Memory B cell (primary cell): ENCODE results near the gene PLGRKT.
"Not testable (repeated sequence)": the region's sequence is repeated elsewhere in the genome, so short reads cannot be mapped to it uniquely, and the experiment has no call there.

ENCODE experiments used
- ATAC-seq: fragments of 150-1000 bp; cut with Tn5 transposase; 2 replicates; pipeline ENCODE4 v1.10.0; 2021; ENCODE audit warnings: low read depth, mild to moderate bottlenecking, moderate library complexity
- DNase-seq, 2 donors: peaks; one replicate each; pipeline ENCODE4 v3.0.0; 2022; ENCODE audit warnings: low spot score in 2 of 2
- H3K27ac Mint-ChIP-seq: one replicate; pipeline ENCODE4 v1.8.0; 2022; ENCODE audit warnings: mild to moderate bottlenecking, moderate library complexity, mixed read lengths
- H3K27me3 Mint-ChIP-seq: one replicate; pipeline ENCODE4 v1.8.0; 2022; ENCODE audit warnings: mixed read lengths
- H3K36me3 Mint-ChIP-seq: one replicate; pipeline ENCODE4 v1.8.0; 2022; ENCODE audit warnings: mild to moderate bottlenecking, mixed read lengths
- H3K4me1 Mint-ChIP-seq: one replicate; pipeline ENCODE4 v1.8.0; 2022; ENCODE audit warnings: mixed read lengths
- H3K4me3 Mint-ChIP-seq: one replicate; pipeline ENCODE4 v1.8.0; 2022; ENCODE audit warnings: mild to moderate bottlenecking, moderate library complexity, mixed read lengths
- H3K9me3 Mint-ChIP-seq: one replicate; pipeline ENCODE4 v1.8.0; 2022; ENCODE audit warnings: mixed read lengths

Gene PLGRKT

GRCh38 chr9:5447337-5447736, 9.6 kb upstream of the PLGRKT start:
- Mint-ChIP-seq H3K4me3 (no peak overlapping the region), H3K9me3 (no peaks in the 10 kb centered on the region), H3K27me3 (no peaks in the 10 kb centered on the region), H3K4me1 (peaks cover 28% of the 10 kb centered on the region), H3K36me3 (no peaks in the 10 kb centered on the region), H3K27ac (no peak overlapping the region)
- DNase-seq: no peak
- no peak for ATAC-seq

DNA sequence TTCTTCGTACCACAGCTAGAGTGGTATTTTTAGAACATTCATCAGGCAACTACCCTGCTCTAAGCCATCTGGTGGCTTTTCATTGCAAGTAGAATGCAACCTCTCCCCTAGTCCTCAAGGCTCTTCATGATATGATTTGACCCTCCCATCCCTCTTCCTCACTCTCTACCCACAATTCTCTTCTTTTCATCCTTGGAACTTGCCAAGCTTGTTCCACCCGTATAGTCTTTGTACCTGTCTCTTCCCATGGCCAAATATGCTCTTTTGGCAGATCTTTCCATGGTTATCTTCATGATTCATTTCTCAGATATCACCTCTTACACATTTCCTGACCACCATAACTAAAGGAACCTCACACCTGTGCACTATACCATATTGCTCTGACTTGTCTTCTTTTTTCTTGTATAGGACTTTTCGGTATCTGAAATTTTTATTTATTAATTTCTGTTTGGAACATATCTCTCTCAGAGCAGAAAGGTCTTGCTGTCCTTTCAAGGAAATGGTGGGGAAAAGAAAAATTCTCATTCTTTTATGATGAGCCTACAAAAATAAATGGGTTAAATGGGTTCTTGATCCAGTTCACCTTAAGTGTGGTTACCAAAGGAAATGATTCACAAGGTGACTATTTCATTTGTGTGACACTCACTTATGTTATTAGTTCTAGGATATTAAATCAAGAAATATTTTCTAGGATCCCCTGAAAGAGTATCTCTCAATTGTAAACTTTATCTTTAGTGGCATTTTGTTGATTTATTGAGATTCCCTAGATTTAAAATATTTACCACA, 8.9 kb upstream of the PLGRKT start:
- no peak overlapping the region for H3K4me3 Mint-ChIP-seq
- no peaks in the 10 kb centered on the region for H3K27me3 Mint-ChIP-seq
- H3K9me3 Mint-ChIP-seq: no peaks in the 10 kb centered on the region
- DNase-seq (no peak), ATAC-seq (no peak)
- peaks cover 24% of the 10 kb centered on the region for H3K4me1 Mint-ChIP-seq
- no peaks in the 10 kb centered on the region for H3K36me3 Mint-ChIP-seq
- no peak overlapping the region for H3K27ac Mint-ChIP-seq

DNA sequence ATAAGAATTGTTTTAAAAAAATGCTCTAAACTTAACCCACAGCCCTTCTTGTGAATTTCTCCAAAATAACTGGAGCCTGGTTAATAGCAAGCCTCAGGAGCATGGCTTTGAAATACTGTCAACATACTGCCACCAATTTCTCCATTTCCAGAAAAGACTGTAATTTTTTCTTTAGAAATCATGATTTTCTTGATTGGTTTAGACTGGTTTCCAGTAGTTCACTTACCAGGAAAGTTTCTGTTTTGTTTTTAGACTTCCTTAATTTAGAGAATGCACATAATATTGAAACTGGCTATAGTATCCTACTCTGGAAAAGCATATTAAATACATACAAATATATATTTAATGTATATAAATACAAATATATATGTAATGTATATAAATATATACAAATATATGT, 8.2 kb upstream of the PLGRKT start:
- no peaks in the 10 kb centered on the region for H3K9me3 Mint-ChIP-seq

GRCh38 chr9:5445096-5445495, 7.4 kb upstream of the PLGRKT start:
- peaks cover 19% of the 10 kb centered on the region for H3K4me1 Mint-ChIP-seq
- not testable (repeated sequence) for DNase-seq, H3K27ac Mint-ChIP-seq, H3K4me3 Mint-ChIP-seq, H3K36me3 Mint-ChIP-seq, H3K27me3 Mint-ChIP-seq, H3K9me3 Mint-ChIP-seq, ATAC-seq

More for the DNA sequence above, 8.2 kb upstream of the PLGRKT start:
- Mint-ChIP-seq H3K4me3 (no peak overlapping the region), H3K36me3 (no peaks in the 10 kb centered on the region), H3K27ac (no peak overlapping the region), H3K4me1 (peaks cover 19% of the 10 kb centered on the region), H3K27me3 (no peaks in the 10 kb centered on the region)
- ATAC-seq (no peak), DNase-seq (no peak)

DNA sequence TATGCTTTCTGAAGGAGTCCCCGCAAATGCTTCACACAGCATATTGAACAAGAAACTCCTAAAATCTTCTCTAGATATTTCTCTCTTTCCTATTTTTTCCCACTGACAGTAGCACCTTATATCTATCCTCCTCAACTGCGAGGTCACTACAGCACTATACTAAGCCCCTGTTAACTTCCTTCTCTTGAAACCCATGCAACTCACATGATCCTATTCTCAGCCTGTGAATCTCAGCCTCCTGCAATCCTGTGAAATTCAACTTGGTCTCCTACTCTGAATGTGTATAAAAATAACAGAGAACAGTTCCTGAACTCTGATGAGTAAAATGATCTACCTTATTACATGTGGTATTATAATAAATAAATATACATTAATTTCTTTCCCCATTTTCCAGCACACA, 6.1 kb upstream of the PLGRKT start:
- ATAC-seq (no peak), DNase-seq (no peak)
- H3K4me3 Mint-ChIP-seq: no peak overlapping the region
- no peaks in the 10 kb centered on the region for H3K9me3 Mint-ChIP-seq
- H3K27me3 Mint-ChIP-seq: no peaks in the 10 kb centered on the region
- peaks cover 20% of the 10 kb centered on the region for H3K4me1 Mint-ChIP-seq
- no peak overlapping the region for H3K27ac Mint-ChIP-seq
- H3K36me3 Mint-ChIP-seq: no peaks in the 10 kb centered on the region

DNA sequence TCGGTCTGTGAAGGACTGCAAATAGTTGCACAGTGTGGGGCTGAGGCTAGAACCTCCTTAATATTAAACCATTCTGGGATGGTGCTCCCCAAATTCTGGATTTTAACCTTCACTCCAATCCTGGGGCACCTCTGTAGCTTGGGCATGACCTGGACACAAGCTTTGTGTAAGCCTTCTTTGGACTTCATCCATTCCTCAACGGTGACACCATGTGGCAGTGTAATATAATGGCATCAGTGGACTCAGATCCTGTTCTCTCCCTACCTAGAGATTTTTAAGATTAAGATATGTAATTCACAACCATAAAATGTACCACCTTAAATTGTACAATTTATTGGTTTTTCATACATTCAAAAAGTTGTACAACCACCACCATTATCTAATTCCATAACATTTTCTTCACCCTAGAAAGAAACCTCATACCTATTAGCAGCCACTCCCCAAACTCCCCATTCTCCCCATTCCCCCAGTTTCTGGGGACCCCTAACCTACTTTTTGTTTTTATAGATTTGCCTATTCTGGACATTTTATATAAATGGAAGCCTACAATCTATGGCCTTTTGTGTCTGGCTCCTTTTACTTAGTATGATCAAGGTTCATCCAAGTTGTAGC, 4.8 kb upstream of the PLGRKT start:
- Mint-ChIP-seq H3K9me3 (no peaks in the 10 kb centered on the region), H3K36me3 (no peaks in the 10 kb centered on the region), H3K27me3 (no peaks in the 10 kb centered on the region), H3K4me3 (no peak overlapping the region), H3K27ac (no peak overlapping the region), H3K4me1 (peaks cover 26% of the 10 kb centered on the region)
- peak; percentile 32 to 43 for DNase-seq
- ATAC-seq: no peak

- DNase-seq: no peak
- no peak for ATAC-seq
- Mint-ChIP-seq H3K36me3 (peaks cover 1% of the 10 kb centered on the region), H3K27me3 (no peaks in the 10 kb centered on the region), H3K4me3 (no peak overlapping the region), H3K27ac (peak overlapping the region; percentile 67), H3K4me1 (peaks cover 27% of the 10 kb centered on the region), H3K9me3 (no peaks in the 10 kb centered on the region)
These were observed 3.3 kb upstream of the PLGRKT start for GRCh38 chr9:5441043-5441442.

DNA sequence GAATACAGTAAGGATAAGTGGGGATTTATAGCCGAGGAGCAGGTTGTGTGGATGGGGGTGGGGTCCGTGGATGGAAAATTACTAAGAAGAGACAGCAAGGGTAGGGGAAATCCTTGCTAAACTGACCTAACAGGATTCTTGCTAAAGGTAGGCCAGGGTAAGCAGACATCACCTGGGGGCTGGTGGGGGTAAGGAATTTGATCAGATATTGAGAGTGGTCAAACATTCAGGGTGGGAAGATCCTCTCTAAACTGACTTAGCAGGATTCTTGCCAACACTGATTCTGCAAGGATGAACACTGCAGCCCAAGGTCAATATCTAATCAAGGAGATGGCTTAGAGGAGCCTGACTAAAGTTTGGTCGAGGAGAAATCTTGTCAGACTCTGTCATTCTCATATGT, 2.7 kb upstream of the PLGRKT start:
- no peak for ATAC-seq
- Mint-ChIP-seq H3K36me3 (peaks cover 2% of the 10 kb centered on the region), H3K27ac (peak overlapping the region; percentile 50), H3K4me1 (peaks cover 27% of the 10 kb centered on the region), H3K9me3 (no peaks in the 10 kb centered on the region), H3K27me3 (no peaks in the 10 kb centered on the region), H3K4me3 (no peak overlapping the region)
- no peak for DNase-seq

DNA sequence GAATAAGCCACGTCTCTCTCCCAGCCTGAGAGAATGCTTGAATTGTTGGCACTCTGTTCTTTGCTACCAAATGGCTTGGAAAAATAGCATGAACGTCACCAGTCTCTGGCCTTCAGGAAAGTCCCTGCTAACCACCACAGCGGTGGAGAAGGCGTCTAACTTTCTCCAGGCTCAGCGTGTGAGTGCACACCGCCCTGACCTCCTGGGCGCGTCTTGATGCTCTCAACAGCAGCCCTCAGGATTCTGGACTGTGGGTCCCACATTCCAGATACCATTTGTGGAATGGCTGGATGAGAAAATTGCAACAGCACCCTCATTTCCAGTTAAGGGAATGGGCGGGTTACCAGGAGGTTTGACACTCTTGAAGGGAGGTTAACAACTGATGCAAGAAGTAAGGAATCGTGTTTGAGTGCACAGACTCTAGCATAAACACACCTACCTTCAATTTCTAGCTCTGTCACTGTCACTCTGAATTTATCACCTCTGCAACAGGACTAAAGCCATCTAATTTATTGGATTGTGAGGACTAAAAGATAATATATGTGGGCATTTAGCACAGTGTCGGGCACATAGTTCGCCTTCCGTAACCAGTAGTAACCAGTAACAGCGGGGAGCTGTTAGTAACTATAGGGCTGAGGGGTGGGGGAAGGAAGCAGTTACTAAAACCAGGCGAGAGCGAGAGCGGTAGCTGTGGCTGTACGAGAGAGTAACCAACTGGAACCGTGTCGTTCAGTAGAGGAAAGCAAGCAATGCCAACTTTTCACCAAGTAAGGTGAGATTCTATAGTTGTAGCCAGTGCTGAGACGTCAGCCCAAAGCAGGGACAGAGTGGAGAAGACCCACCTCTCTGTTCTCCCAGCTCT, 807 bp upstream of the PLGRKT start:
- Mint-ChIP-seq H3K27ac (peak overlapping the region; percentile 99), H3K9me3 (no peaks in the 10 kb centered on the region), H3K36me3 (peaks cover 8% of the 10 kb centered on the region), H3K27me3 (no peaks in the 10 kb centered on the region), H3K4me1 (peaks cover 29% of the 10 kb centered on the region), H3K4me3 (peak overlapping the region; percentile 90)
- ATAC-seq (peak; percentile 66), DNase-seq (peak; percentile 50 to 69)

GRCh38 chr9:5436441-5436840, 1.3 kb downstream of the PLGRKT start:
- ATAC-seq (no peak), DNase-seq (no peak)
- peak overlapping the region; percentile 27 for H3K4me3 Mint-ChIP-seq
- H3K27ac Mint-ChIP-seq: peak overlapping the region; percentile 99
- H3K9me3 Mint-ChIP-seq: no peaks in the 10 kb centered on the region
- no peaks in the 10 kb centered on the region for H3K27me3 Mint-ChIP-seq
- peaks cover 15% of the 10 kb centered on the region for H3K36me3 Mint-ChIP-seq
- H3K4me1 Mint-ChIP-seq: peaks cover 24% of the 10 kb centered on the region

GRCh38 chr9:5435912-5436311, 1.8 kb downstream of the PLGRKT start:
- Mint-ChIP-seq H3K4me1 (peaks cover 24% of the 10 kb centered on the region), H3K4me3 (no peak overlapping the region), H3K36me3 (peaks cover 15% of the 10 kb centered on the region), H3K27ac (no peak overlapping the region), H3K27me3 (no peaks in the 10 kb centered on the region), H3K9me3 (no peaks in the 10 kb centered on the region)
- no peak for DNase-seq
- ATAC-seq: no peak

- not testable (repeated sequence) for DNase-seq, H3K27ac Mint-ChIP-seq, H3K4me3 Mint-ChIP-seq, ATAC-seq, H3K27me3 Mint-ChIP-seq, H3K9me3 Mint-ChIP-seq
- Mint-ChIP-seq H3K36me3 (peaks cover 15% of the 10 kb centered on the region), H3K4me1 (peaks cover 23% of the 10 kb centered on the region)
These were observed 3.6 kb downstream of the PLGRKT start for GRCh38 chr9:5433841-5434810.

DNA sequence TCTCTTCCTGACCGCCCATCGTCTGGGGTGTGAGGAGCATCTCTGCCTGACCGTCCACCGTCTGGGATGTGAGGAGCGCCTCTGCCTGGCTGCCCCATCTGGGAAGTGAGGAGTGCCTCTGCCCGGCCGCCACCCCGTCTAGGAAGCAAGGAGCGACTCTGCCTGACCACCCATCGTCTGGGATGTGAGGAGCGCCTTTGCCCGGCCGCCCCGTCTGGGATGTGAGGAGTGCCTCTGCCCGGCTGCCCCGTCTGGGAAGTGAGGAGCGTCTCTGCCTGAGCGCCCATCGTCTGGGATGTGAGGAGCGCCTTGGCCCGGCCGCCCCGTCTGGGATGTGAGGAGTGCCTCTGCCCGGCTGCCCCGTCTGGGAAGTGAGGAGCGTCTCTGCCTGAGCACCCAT, 4.4 kb downstream of the PLGRKT start:
- H3K4me1 Mint-ChIP-seq: peaks cover 15% of the 10 kb centered on the region
- not testable (repeated sequence) for H3K27ac Mint-ChIP-seq, H3K27me3 Mint-ChIP-seq, DNase-seq, H3K9me3 Mint-ChIP-seq, ATAC-seq, H3K4me3 Mint-ChIP-seq
- H3K36me3 Mint-ChIP-seq: peaks cover 15% of the 10 kb centered on the region
